Non-pigmented ciliary epithelial cell (primary cell): ENCODE results near the gene DGKG.

Source experiments
- DNase-seq: peaks from one replicate; pipeline ENCODE4 v3.0.0-alpha.2; 2010; ENCODE audit warnings: low read depth

Gene DGKG

DNA sequence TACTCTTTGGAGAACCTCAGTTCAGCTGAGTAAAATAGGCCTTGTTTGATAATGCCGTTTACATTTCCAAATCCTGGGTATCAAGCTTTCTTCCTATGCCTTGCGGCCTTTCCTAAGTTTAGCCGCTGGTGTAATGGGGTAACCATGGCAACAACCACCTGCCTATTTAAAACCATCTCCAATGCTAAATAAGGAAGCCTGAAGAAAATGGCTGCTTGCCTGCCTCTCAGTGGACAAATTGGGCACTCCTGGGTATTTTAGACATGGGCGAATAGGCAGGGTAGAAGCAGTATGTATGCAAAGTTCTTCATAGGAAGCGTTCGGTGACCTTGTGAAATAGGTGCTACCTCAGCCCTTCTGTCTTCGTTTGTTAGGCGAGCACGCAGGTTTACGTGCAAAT lies 122.7 kb downstream of the DGKG start:
- DNase-seq = no peak

DNA sequence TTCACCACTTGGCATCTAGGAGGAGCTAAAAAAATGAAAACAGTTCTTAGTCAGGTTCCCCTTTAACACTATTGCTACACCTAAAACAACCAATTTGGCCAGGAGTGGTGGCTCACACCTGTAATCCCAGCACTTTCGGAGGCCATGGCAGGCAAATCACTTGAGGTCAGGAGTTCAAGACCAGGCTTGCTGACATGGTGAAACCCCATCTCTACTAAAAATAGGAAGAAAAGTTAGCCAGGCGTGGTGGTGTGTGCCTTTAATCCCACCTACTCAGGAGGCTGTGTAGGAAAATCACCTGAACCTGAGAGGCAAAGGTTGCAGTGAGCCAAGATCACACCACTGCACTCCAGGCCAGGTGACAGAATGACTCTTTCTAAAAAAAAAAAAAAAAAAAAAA lies 124.1 kb downstream of the DGKG start:
- DNase-seq = no peak

DNA sequence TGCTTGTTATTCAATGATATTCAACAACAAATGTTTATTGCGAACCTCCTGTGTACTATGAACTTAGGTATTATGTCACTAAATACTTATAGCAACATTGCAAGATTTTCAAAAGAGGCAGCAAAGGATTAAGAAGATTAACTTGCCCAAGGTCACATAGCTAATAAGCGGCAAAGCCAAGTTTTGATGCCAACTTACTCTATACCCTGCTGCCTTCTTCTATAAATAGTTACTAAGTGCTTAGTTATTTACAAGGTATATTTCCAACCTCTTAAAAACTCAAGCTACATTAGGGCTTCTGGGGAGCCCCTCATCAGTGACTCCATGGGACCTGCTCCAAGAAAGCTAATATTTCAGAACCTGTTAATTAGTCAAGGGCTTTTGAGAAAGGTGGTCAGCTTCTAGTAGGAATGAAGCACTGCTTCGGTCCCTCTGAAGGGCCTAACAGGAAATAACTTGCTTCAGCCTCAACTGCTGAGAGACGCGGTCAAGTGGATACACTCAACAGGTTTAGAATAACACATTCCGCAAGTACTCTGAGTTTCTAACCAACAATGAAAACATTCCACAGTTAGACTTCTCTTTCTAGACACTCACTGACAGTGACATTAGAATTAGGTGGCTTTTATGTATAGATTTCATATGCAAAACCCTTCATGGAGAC lies 125.5 kb downstream of the DGKG start:
- no peak for DNase-seq

DNA sequence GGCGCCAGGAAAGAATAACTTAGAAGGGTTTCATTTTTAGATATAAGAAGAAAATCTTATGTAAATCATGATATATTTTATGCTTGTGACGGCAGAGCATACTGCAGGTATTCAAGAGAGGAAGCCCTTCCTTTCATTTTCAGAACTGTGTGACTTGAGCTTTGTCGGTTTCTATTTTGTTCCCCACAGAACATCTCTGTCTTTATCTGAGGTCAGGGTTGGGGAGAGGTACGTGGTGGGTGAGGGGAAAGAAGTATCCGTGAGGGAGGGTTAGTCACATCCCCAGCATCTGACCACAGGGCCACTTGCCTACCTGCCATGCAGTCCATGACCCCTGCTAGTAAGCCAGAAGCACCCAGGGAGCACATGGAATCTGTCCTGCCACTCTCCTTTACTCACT lies 126.5 kb downstream of the DGKG start:
- DNase-seq = no peak

DNA sequence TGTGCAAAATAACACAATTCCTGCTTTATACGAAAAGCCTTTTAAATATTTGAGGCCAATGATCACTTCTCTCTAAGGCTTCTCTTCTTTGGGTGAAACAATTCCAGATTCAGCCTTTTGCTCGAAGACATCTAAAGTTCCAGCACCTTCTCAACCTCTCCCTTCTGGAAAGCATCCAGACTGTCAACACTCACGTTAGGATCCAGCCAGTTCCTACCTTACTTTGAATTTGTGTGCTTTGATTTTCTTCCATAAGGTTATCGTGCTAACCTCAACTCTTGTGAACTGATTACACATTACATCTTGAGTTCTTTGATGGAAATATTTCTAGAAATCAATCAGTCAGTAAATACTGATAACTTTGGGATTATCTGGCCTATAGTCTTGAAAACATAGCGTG lies 127.9 kb downstream of the DGKG start:
- no peak for DNase-seq

DNA sequence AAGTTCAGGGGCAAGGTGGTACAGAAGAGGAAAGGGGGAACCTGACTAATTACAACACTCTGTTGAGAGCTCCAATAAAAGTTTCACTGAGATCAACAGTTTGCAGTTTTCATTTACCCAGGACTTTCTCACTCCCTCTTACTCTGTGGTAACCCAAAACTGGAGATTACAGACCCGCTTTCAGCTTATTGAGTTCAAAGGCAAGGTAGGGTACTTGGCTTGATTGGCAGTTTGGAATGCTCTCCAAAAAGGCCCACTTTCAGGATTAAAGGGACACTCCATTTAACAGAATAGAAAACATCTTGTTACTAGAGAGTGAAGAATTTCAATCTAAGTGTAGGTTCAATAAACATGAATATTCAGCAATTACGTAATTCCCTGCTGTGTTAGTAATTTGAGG lies 135.6 kb downstream of the DGKG start:
- DNase-seq = no peak

DNA sequence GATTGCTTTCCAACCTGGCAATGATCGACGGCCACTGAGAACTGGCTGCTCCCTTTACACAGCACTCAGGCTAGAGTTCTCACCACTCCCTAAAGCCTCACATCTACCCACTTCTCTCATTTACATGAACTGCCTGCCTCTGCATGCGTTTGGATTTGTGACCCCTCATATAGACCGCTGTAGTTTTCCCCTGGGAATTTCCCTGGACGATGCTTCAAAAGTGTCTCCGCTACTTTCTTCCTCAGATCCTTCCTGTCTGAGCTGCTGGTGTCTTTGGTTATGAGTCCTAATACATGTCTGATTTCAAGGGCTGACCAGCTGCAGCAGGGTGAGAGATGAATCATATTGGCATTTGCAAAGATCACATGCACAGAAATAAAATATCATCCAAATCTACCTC lies 136.4 kb downstream of the DGKG start:
- DNase-seq = no peak

DNA sequence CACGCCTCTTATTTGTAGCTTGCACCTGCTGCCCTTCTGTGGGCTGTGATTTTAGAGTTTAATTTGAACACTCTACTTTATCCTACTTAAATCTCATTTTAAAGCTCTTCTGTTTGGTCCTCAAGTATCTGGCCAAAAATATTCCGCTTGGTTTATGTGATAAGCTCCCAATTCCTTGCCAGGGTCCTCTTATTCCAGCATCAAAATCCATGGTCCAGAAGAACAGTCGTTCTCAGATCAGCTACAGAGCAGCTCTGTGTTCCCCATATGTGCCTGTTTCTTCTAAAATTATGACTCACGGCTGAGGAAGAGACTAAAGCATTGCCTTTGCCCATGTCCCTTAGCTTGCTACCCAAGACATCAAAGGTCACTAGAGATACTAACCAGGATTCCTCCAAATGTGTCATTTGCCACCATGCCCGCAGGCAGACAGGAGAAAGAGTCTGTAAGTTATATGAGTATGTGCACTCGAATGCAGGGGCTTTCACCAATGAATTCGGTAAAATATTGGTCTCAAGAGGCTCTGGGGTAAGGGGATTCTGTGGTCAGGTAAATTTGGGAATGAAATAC lies 137.9 kb downstream of the DGKG start:
- DNase-seq = no peak

DNA sequence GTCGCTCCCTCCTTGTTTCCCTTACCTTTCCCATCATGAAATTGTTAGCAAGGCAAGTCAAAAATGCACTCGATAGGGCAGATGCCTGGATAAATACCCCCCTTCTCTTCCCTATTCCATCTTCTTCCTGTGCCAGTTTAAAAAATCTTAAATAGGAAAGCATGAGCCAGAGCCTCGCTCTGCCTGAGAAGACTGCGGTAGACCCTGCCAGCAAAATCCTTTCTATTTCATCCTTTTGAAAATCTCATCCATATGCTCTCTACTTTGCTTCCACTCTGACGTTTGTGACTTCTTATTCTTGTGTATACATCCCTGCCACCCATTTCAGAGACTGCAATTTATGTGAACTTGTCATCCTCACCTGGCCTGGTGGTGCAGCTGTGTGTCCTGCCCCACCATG lies 138.6 kb downstream of the DGKG start:
- no peak for DNase-seq

DNA sequence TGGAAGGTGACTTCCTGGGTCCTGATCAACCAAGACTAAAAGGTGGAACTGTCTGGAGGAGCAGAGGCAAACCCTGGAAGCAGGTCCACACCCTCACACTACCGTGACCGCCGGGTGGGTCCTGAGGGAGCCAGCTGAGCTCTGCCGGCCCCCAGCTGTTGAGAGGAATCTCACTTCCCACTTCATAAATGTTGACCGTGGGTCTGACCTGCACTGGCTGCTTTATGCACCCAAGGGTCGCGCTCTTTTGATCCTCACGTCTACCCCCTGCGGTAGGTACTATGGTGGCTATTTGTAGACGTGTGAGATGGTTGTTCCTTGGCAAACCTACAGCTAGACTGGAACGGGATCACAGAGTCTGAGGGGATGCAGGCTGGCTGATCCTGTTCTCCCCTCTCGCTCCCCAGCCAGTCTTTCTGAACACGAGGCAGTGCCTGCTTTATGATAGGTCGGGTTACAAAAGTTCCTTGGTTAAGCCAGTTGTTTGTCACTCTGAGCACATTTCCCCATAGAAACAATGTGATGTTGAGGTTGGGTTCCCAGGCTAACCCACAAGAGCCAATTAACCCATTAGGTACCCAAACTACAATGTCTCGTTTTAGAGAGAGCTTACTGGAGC lies 140.2 kb downstream of the DGKG start:
- no peak for DNase-seq

DNA sequence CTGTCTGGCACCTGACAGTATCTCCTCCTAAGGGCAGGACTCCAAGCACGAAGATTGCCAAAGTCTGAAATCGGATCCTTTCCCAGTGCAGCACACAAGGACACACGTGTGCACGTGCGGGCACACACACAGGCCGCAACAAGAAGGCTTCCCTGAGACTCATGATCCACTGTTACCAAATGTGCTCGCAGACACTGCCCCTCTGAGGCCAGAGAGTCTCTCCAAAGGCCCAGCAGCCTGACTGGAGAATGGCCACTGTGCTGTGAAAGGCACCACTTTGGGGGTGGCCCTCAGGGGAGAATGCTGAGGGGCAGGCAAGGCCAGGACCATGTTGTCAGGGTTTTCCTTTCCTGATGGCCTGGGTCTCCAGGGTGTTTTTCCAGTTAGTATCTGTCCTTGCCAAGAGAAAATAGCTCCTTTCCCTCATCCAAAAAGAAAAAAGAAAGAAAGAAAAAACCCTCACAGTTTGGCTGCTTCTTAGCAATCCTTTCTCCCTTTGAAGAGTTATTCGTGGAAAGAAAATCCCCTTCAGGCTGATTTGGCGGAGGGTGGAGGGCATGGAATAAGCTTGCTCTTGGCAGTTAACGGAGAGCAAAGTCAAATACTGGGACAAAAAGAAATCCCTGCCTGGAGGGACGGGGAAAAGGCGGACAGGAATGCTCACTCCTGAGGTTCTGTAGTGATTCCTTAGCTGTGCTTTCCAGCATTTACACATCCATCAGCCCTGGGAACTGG lies 141.0 kb downstream of the DGKG start:
- no peak for DNase-seq

DNA sequence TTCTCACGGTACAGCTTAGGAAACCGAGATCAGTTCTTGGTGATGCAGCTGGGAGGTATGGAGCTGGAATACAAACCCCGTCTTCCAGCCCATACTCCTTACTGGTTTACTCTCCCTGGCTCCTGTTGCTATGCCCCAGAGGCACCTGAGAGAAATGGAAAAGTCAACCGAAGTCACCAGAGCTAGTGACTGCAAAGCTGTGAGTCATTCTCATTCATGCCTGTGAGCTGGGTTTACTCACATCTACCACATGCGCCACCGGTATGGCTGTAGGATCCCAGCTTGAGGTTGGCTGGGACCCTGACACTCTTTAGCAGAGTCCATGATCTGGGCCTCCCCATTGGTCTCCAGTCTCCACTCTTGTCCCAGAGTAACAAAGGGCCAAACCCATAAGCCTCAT lies 141.7 kb downstream of the DGKG start:
- no peak for DNase-seq

DNA sequence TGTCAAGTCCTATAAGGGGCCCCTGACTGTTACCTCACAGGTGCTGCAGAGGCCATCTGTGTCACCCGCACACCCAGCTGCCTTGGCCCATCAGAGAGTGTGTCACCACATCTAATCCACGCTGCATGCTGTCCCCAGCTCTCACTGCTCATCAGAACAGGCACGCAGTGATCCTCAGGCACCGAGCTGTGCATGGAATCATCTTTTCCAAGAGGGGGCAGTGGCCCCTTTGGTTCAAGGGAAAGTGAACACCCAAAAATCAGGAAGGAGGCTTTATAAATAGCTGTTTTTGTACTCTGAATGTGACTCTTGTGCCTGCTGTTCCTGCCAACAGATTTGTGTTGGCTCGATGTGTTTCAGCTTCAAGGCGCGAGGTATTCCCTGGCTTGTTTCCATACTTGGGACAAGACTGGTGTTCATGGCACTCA lies 142.8 kb downstream of the DGKG start:
- DNase-seq = no peak

DNA sequence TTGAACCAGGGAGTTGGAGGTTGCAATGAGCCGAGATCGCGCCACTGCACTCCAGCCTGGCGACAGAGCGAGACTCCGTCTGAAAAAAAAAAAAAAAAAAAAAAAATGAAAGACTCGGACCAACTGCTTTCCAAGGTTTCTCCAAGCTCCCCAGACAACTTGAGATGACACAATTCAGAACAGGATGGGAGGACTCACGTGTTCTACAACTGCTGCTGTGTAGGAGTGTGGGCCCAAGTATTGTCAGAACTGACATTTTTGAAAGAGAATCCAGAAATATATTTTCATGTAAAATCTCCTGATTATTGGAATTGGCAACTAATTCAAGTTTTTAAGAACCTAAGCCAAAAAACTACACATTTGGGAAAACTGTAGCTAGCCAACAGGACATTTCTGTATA lies 143.6 kb downstream of the DGKG start:
- DNase-seq = no peak

DNA sequence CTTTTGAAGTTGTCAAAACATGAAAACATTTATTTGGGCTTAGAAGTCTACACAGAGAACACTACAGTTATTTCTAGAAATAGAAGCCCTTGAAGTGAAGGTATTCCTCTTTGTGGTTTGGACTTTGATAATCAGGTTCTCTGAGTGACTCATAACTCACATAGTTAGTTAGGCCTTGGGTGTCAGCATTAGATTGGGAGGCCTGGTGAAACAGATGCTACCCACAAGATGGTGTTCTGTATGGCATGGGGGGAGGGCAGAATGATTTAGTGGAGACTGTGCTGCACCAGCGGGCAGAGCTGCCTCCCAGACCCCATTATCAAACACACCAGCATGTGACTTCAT lies 144.2 kb downstream of the DGKG start:
- DNase-seq = no peak

DNA sequence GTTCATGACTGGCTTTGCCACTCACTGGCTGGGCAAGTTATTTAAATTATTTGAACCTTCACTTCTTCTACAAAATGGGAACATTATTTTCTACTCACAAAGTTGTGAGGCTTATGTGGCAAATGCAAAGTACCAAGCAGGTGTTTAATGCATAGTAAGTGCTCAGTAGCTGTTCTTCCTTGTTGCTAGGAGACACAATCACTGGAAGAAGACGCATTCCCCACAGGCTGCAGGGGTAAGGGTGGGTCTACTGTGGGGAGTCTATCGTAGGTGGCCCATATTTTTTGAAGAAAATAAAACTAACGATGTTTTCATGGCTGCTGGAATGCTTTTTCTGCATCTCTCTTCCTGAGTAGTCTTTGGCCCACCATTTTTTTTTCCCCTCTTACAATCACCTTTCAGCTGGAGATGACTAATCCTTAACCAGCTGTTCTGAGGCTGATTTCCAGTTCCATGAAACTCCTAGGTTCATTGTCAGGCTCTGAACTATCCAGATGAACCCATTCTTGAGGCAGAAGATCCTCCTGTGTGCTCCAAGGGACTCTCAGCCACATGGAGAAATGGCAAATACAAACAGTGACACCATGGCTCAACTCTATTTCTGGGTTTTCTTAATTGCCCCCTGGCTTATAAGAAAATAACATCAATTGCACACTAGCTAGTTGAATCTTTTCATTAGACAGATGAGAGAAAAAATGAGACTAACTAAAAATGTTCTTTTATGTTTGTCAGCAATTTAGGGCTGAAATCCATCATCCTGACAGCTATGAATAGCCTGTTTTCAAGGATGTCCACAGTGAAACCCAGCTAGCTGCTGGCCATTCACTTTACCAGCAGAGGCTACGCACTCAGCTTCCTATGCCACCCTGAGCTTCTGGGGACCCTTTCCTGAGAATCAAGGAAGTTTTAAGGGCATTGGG lies 144.9 kb downstream of the DGKG start:
- no peak for DNase-seq

DNA sequence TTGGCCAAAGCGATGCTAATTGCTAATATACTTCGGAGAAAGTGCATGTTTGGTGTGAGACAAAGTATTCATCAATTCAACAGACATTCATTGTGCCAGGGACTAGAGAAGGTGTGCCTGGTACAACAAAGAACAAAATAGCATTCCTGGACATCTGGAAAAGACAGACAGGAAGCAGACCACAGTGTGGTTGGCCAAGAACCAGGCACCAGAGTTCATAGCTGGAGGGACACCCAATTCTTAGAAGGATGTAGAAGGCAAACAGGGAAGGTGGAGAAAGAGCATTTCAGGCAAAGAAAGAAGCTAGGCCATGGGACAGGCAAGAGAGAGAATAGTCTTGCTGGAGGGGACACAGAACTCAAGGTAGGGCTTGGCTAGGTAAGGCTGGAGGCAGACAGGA lies 147.4 kb downstream of the DGKG start:
- DNase-seq = no peak

DNA sequence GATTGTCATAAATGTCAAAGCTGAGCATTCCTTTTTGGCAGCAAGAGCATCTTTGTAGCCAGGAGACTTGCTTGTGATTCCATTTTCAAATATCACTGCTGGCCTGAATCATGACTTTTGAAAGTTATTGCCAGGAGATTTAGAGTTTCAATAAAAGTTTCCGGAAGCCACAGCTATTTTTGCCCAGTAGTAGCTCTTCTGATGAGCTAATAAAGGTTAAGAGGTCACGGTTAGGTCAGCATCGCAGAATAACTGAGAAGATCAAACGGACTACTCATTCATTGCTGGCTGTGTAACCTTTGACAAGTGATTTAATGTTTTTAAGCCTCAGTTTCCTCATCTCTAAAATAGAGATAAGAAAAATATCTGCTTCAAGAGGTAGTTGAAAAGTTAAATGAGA lies 148.1 kb downstream of the DGKG start:
- no peak for DNase-seq

DNA sequence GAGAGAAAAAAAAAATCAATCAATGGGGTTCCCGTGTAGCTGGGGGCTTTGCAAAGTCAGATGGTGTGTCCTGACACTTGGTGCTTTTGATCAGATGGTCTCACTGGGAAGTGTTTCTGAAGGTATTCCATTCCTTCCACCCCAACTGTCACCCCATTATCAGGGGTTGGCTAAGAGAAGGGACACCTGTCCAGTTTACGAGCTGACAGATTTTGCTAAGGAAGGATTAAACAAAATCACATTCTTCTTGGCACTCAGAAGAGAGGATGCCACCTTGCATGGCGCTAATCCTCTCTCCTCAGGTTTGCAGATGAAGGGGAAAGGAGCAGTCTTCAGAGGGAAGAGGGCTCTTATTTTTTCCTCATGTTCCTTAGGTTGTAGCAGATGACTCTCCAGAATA lies 149.4 kb downstream of the DGKG start:
- no peak for DNase-seq

DNA sequence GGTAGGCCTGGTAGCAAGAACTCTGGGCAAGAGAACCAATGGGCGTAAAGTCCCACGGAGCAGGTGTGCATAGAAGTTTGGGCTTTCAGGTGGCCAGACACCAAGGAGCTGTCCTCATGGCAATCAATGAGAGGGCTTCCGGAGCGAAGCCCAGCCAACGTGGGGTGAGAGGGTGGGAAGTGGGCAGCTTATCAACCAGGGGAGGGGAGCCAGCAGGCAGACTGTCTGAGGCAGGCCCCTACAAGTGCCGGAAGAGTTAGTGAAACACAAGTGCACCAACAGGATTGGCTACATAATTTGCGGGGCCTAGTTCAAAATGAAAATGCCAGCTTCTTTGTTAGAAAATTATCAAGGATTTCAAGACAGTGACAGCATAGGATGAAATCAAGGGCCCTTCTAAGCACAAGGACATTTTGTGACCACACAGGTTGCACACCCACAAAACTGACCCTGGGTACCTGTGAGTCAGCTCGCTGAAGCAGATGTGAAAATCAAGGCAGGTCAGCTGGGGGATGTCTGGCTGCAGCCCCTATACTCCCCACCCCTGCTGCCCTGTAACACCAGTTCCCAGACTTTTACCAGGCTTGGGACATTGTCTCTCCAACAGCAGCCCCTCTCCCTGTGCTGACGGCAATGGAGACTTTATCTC lies 151.1 kb downstream of the DGKG start:
- DNase-seq = no peak

DNA sequence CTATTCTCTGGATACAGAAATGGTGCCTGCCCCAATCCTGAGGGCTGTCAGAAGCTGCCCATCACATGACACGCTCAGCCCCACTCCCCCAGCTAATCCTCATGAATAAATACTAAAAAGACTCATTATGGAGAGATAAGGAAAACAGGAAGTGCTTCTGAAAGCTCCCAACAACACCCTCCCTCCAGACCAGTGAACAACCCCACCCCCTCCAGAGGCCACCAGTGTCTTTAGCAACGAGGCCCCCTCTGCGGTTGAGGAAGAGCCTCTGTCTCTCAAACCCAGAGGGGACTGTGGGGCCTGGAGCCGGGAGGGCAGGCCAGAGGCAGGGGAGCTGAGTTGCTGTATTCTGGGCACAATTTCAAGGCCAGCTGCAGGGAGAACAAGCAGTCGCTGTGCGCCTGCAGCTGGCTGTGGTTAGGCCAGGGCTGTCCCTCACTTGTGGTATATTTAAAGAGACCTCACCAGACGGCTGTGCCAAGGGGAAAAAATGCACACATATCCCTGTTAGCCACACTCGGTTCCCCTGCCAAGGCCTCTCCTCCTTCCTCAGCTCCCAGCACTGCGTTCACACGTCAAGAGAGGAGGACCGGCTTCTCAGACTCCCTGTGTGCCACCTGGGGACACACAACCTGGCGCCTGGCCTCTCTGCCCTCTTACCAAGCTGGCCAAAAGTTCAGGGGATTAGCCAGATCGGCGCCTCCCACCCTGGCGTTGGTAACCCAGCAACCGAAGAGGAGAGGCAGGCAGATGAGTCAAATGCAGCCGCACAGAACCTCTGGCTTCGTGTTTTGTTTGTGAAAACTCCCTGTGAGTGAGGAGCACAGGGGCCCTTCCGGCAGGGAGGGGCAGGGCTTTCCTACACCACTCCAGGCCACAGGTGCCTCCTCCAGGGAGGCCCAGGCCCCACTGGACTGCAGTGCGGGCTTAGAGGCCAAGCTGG lies 152.0 kb downstream of the DGKG start:
- peak; percentile 26 for DNase-seq
